Prostate gland (tissue), 2 donors: ENCODE data around the gene RTRAF. TPM values are rescaled to one million over a fixed set of nuclear protein-coding genes. Genes with fewer than 3 reads are reported as not detected.

ENCODE experiments used
- DNase-seq: peaks from one replicate; pipeline ENCODE4 v3.0.0-alpha.2; 2019; ENCODE audit warnings: low spot score
- H3K27ac ChIP-seq, 2 donors: fragments of 200-600 bp; sonication (generic); 2 replicates each; pipeline ENCODE4 v1.5.1; 2017 to 2019
- H3K27me3 ChIP-seq: fragments of 200-600 bp; sonication (generic); replicated peaks from 2 replicates; pipeline ENCODE4 v1.5.1; 2019; ENCODE audit not compliant: insufficient read depth
- H3K36me3 ChIP-seq, 2 donors: fragments of 200-600 bp; sonication (generic); 1 replicate in 1 of 2; 2 replicates in 1 of 2; pipeline versions ENCODE4 v1.5.1 to v1.8.1; 2017 to 2019
- H3K4me1 ChIP-seq: fragments of 200-600 bp; sonication (generic); replicated peaks from 2 replicates; pipeline ENCODE4 v1.5.1; 2019
- H3K4me3 ChIP-seq, 2 donors: fragments of 200-600 bp; sonication (generic); 2 replicates each; pipeline ENCODE4 v1.5.1; 2017 to 2019
- H3K9me3 ChIP-seq: fragments of 200-600 bp; sonication (generic); 2 replicates; pipeline ENCODE4 v1.5.1; 2017
- POLR2A ChIP-seq: fragments of 450-650 bp; IDR thresholded peaks from one replicate; pipeline ENCODE4 v1.6.1; 2016; ENCODE audit warnings: antibody characterized with exemption, mild to moderate bottlenecking
- POLR2AphosphoS5 ChIP-seq: sonication (generic); formaldehyde crosslinking; IDR thresholded peaks from one replicate; pipeline ENCODE4 v1.6.1; 2017; ENCODE audit warnings: antibody characterized with exemption
- WGBS: methylation state at CpG from one replicate; pipeline ENCODE4 v1.1.5; 2018; 5-methylcytosine and 5-hydroxymethylcytosine counted together
- intact Hi-C: fragments of 100-400 bp; cut with DNase I; formaldehyde crosslinking; loops from one replicate; pipeline ENCODE4 v1.14.2; 2022
- total RNA-seq, 2 donors: library from RNA; depleted of rRNA; stranded (reverse); fragments of >200 nt; gene quantifications; one replicate each; pipeline ENCODE4 v1.1.0, GENCODE V29; 2016
- TF ChIP-seq, protein P1 (sequence below), 4 experiments: fragments of 200-600 bp in 2 of 4; fragments of 450-650 bp in 2 of 4; sonication (generic) in 2 of 4; IDR thresholded peaks; 1 replicate in 3 of 4; 2 replicates in 1 of 4; pipeline ENCODE4 v1.5.1; 2016 to 2019; ENCODE audit warnings: antibody characterized with exemption in 4 of 4, mild to moderate bottlenecking in 2 of 4, moderate library complexity in 2 of 4

RTRAF gene
- total RNA-seq, 2 donors from 2014 or later, result 62.6 to 105 TPM

- Histone ChIP-seq H3K27ac (no peak overlapping the region), H3K36me3 (peaks cover 0 to 6% of the 10 kb centered on the region in 2 donors), H3K4me1 (no peaks in the 10 kb centered on the region), H3K9me3 (no peaks in the 10 kb centered on the region), H3K4me3 (no peak overlapping the region), H3K27me3 (no peaks in the 10 kb centered on the region)
- intact Hi-C loops, result no loop called here
- TF ChIP-seq POLR2AphosphoS5, result no peak
- no peak for TF ChIP-seq POLR2A
- 77% methylated on average over 11 of the region's 11 CpGs for WGBS
- no peak for DNase-seq
These were observed 24.7 kb downstream of the RTRAF start for GRCh38 chr14:52013984-52014600.

- H3K36me3 ChIP-seq, result peaks cover 0 to 6% of the 10 kb centered on the region in 2 donors
- H3K4me1 ChIP-seq, result no peaks in the 10 kb centered on the region
- intact Hi-C loops, result no loop called here
- no peaks in the 10 kb centered on the region for H3K27me3 ChIP-seq
- H3K27ac ChIP-seq, result no peak overlapping the region
- DNase-seq, result no peak
- TF ChIP-seq POLR2A, result no peak
- TF ChIP-seq POLR2AphosphoS5, result no peak
- TF ChIP-seq, protein P1, sequence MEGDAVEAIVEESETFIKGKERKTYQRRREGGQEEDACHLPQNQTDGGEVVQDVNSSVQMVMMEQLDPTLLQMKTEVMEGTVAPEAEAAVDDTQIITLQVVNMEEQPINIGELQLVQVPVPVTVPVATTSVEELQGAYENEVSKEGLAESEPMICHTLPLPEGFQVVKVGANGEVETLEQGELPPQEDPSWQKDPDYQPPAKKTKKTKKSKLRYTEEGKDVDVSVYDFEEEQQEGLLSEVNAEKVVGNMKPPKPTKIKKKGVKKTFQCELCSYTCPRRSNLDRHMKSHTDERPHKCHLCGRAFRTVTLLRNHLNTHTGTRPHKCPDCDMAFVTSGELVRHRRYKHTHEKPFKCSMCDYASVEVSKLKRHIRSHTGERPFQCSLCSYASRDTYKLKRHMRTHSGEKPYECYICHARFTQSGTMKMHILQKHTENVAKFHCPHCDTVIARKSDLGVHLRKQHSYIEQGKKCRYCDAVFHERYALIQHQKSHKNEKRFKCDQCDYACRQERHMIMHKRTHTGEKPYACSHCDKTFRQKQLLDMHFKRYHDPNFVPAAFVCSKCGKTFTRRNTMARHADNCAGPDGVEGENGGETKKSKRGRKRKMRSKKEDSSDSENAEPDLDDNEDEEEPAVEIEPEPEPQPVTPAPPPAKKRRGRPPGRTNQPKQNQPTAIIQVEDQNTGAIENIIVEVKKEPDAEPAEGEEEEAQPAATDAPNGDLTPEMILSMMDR (IDR thresholded peaks at IDR 0.05), result no peak
- no peaks in the 10 kb centered on the region for H3K9me3 ChIP-seq
- 83% methylated on average over 15 of the region's 15 CpGs for WGBS
- H3K4me3 ChIP-seq, result no peak overlapping the region
These were observed 25.4 kb downstream of the RTRAF start for GRCh38 chr14:52014601-52015267.

GRCh38 chr14:52015411-52016030 is 26.2 kb downstream of the RTRAF start:
- Histone ChIP-seq H3K27ac (no peak overlapping the region), H3K36me3 (peaks cover 0 to 6% of the 10 kb centered on the region in 2 donors), H3K27me3 (no peaks in the 10 kb centered on the region), H3K4me1 (no peaks in the 10 kb centered on the region), H3K4me3 (no peak overlapping the region), H3K9me3 (no peaks in the 10 kb centered on the region)
- TF ChIP-seq, protein P1 (IDR thresholded peaks at IDR 0.05), result peak in 2 of 4 experiments; percentile 13 to 30
- no peak for TF ChIP-seq POLR2A
- no peak for TF ChIP-seq POLR2AphosphoS5
- WGBS, result 63% methylated on average over 8 of the region's 8 CpGs
- DNase-seq, result no peak
- intact Hi-C loops, result no loop called here

DNA sequence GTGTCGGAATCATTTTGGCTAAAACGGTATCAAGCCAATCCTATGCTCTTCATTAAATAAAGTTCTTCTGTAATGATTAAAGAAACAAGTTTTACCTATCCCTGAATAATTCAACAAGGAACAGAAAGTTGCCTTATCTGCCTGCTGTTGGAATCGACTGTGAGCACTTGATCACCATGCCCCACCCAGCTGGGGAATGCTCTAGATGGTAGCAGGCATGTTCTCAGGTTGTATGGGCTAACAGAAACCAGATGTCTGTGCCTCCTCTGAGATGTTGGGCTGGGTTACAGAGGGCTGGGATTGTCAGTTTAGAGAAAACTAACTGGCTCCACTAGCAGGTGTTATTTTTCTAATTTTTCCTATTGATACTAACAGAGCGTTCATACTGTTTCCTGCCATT is 28.9 kb downstream of the RTRAF start:
- no peaks in the 10 kb centered on the region for H3K4me1 ChIP-seq
- no peak for DNase-seq
- WGBS, result 80% methylated on average over 4 of the region's 4 CpGs
- no peaks in the 10 kb centered on the region for H3K9me3 ChIP-seq
- H3K4me3 ChIP-seq, result no peak overlapping the region
- no peaks in the 10 kb centered on the region for H3K27me3 ChIP-seq
- intact Hi-C loops, result no loop called here
- H3K36me3 ChIP-seq, result no peaks in the 10 kb centered on the region
- H3K27ac ChIP-seq, result no peak overlapping the region
- TF ChIP-seq, protein P1 (IDR thresholded peaks at IDR 0.05), result no peak
- no peak for TF ChIP-seq POLR2AphosphoS5
- TF ChIP-seq POLR2A, result no peak

DNA sequence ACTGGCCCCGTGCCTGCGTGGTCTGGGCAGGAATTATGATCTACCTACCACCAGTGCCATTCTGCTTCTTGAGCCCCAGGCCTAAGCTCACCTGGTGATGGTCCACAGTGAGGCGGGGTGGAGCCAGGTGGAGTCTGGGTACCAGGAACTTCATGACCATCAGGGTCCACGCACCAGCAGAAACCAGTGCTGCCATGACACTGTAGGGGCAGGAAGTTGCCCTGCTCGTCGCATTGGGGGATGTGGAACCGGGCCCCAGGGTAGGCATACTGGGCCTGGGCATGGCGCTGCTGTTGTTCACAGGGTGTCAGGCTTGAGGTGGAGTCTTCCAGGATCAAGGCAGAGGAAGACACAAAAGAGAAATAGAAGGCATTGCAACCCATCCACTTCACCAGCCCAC is 29.6 kb downstream of the RTRAF start:
- intact Hi-C loops, result no loop called here
- TF ChIP-seq POLR2AphosphoS5 (no peak), POLR2A (no peak)
- TF ChIP-seq, protein P1 (IDR thresholded peaks at IDR 0.05), result no peak
- Histone ChIP-seq H3K9me3 (no peaks in the 10 kb centered on the region), H3K36me3 (no peaks in the 10 kb centered on the region), H3K4me3 (no peak overlapping the region), H3K27ac (no peak overlapping the region), H3K4me1 (no peaks in the 10 kb centered on the region), H3K27me3 (no peaks in the 10 kb centered on the region)
- no peak for DNase-seq
- 95% methylated on average over 8 of the region's 8 CpGs for WGBS
